ENCODE measurements around the gene EBPL.

DNA sequence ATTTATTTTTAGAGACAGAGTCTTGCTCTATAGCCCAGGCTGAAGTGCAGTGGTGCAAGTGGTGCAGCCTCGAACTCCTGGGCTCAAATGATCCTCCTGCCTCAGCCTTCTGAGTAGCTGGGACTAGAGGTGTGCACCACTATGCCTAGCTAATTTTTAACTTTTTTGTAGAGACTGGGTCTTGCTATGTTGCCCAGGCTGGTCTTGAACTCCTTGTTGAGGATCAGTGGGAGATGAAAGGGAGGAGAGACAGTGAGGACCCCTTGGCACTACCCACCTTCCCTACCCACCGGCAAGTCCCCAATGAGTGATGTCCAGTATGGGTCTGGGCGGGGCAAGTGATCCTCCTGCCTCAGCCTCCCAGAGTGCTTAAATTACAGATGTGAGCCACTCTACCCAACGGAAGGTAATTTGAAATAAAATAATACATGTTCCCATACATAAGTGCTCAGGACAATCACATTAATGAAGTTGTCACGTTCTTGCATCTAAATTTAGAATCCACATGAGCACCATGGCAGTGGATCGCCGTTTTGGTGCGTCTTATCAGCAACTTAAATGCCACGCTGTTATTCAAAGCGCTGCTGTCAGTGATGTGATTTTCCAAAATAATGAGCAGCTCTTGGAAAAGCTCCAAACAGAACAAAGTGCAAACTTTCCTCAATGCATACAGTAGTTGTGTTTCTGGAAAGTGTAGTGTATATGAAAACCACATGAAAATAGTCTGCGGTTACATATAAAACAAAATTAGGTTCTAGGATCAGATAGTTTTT lies 68.9 kb downstream of the EBPL start:
- TF ChIP-seq CTCF (IDR thresholded peaks at IDR 0.05) (no peak), EZH2phosphoT487 (IDR thresholded peaks at IDR 0.05) (no peak), EZH2 (IDR thresholded peaks at IDR 0.05) (no peak)

Measured in neural progenitor cell (in vitro differentiated cells).